NCI-H1417 (cell line): ENCODE data around the gene STK39.
"Not testable (repeated sequence)": the region's sequence is repeated elsewhere in the genome, so short reads cannot be mapped to it uniquely, and the experiment has no call there.

Source experiments
- DNase-seq, 3 experiments: peaks; one replicate each; lab custom pipeline; 2025; lab: John Stamatoyannopoulos, UW

The STK39 gene

DNA sequence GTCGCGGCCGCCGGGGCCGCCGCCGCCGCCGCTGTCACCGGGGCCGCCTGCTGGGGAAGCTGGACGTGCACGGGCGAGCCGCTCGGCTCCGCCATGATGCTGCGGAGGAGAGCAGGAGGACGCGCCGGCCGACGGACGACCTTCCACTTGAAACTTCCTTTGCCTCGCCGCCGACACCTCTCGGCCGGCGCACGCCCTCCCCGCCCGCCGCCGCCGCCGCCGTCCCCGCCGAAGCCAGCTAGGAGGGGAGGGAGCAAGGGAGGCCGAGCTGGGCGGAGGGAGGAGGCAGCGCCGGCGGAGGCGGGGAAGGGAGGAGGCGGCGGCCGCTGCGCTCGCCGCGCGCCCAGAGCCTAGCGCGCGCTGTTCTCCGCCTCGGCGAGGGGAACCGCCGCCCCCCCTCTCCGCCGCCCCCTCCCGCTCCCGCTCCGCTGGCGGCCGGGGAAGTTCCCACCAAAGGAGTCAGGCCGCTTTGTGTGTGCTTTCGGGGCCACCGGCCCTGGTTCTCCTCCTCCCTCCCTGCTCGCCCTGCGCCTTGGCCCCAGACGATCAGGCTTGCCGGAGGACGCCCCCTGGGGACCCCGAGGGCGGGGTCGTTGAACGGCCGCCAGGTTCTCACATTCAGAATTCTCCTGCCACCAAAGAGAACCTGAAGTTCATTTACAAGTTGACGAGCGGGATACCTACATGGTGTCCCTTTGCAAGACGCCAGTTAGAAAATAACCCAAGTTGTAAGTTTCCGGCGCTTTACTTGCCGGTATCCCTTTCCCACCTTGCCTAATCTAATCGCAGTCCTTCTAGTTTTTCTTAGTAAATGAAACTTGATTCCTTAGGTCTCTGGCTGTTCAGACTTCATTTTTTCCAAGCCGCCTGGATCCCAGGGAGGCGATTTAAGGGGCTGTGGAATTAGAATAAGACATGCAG lies at the start of gene STK39:
Gene STK39 (minus strand): TSS at position 255 of the 921 bp plus-strand sequence. CDS start 160 bp downstream, at position 95.
- peak; percentile 63 to 73 (median 65) for DNase-seq

DNA sequence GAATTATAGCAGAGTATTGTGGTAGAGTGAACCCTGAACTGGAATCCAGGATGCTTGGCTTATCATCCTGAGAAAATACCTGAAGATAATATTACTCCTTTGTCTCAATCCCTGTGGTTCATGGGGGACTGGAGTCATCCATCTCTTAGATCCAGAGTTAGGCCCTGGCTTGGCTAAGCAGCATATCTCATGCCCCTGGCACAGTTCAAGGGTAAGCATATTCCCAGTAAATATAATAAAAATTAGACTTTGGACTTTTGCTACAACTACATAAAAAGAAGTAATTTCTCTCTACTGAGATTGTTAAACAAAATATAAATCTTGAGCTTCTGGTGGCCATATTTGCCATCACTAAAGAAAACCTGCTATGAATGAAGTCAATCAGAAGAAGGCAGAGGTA lies 47.7 kb upstream of the STK39 start:
- no peak for DNase-seq

DNA sequence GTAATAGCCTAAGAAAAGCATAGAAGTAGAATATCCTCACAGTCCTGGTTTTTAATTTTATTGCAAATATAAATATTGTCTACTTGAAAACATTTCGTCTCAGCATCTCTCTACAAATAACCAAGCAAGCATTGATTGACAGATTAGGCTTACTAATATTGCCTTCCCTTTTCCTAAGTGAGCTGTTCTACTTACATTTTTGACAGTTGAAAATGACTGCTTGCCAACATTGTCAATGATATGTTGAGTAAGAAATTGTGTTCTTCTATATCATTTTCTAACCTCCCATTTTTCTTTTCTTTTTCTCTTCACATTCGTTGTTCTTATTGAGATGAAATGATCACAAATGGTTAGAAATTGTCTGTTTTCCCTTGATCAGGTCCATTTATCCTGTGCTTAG lies 47.0 kb upstream of the STK39 start:
- no peak for DNase-seq

DNA sequence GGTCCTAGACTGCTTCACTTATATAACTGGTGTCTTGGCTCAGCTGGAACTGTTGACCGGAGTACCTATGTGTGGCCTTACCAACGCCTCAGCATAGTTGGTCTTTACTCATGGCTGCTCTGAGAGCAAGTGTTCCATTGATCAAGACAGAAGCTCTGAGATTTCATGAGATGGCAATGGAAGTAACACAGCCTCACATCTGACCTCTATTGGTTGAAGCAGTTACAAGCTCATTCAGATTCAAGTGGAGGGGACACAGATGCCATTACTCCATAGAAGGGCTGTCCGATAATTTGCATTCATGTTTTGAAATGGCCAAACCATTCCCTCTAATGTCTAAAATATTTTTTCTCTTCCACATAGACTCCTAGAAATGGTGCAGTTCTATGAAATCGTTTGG lies 46.4 kb upstream of the STK39 start:
- no peak for DNase-seq

DNA sequence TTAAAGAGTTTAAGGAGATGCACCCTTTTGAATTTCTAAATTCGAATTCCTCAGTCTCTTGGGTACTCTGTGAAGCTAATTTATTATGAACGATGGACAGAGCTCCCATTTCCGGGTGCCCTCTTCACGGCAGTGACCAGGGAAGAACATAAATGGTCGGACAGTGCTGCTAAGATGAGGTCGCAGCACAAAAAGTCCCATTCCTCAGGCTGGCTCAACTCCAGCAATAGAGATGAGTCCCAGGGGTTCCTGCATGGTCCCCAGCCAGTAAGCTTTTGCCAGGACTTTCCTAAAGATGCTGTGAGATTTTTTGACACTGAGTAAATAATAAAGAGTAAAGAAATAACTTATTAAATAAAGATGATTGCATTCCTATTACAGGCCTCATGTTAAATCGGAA lies 43.0 kb upstream of the STK39 start:
- no peak for DNase-seq

DNA sequence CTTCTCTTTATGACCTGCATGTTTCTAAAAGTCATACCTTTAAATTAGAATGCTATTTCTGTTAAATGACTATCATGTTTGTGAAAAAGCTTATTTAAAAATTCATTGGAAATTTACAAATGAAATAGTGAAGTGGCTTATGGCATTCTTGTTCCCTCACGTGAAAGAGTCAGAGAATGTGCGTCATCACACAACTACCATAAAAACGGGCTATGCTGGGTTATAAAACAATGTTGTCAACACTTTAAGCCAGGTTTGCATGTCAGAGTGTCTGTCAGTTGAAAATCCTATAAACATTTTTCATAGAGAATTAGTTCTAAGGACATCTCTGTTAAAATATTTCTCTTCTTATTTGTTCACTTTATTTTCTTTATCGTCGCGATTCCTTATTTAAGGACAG lies 42.5 kb upstream of the STK39 start:
- no peak for DNase-seq

DNA sequence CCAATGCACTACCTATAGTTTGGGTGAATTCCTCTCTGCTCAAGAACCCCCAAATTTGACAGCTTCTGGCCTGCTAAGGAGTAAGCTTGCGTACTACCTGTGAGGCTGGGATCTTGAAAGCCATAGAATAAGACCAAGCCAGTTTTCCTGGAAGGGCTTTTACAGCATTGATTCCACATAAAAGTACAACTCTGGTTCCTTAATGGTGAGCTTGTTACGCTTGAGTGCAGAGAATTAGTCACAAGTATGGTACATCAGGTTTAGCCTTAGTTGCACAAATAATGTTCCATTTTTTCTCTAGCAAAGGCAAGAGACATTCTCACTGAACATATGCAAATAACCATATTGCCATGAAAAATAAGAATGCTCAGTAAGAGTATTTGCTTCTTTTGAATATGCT lies 39.1 kb upstream of the STK39 start:
- no peak for DNase-seq

DNA sequence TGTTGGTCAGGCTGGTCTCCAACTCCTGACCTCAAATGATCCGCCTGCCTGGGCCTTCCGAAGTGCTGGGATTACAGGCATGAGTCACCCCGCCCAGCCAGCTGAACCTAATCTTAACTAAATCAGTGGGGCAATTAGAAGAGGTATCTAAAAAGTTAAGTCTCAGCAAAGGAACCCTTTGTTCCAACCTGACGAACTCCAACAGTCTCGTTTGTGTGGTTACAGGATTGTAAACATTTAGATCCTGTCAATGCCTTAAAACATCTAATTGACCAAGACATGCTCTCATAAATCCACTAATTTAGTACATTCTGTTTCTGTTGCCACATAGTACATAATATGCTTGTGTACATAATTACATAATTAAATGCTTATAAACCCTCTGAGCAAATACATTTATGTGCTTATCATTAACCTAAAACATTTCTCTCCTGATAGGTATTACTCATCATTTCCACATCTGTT lies 31.1 kb upstream of the STK39 start:
- DNase-seq: peak in 1 of 3 experiments; percentile 13

DNA sequence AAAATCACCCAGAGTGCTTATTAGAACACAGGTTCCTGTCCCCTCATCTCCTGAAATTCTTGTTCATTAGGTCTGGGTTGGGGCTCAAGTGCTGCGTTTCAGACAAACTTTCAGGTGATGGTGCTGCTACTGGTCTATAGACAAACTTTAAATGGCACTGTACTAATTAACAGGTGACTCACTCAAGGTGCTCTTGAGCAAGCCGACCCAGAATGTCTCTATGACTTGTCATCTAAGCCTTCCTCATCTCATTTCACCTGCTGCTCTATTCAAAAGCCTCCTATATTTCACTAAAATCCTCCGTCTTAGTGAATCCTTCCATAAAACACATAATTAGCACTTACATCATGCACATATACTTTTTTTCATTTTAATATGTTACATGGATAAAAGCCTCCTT lies 29.9 kb upstream of the STK39 start:
- no peak for DNase-seq

DNA sequence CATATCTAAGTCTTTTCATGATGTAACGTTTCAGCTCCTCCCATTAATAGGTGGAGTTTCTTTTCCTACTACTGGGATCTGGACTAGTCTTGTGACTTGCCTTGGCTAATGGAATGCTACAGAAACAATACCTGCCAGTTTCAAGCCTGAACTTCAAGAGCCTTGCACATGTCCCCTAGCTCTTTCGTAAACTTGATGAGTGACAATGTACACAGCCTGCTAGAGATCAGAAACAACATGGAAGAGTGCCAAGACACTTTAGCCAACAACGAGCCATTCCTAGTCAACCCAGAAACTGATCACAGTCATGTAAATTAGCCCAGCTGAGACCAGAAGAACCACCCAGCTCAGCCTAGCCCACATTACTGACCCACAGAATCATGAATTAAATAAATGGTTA lies 24.8 kb upstream of the STK39 start:
- DNase-seq: peak in 1 of 3 experiments; percentile 0

DNA sequence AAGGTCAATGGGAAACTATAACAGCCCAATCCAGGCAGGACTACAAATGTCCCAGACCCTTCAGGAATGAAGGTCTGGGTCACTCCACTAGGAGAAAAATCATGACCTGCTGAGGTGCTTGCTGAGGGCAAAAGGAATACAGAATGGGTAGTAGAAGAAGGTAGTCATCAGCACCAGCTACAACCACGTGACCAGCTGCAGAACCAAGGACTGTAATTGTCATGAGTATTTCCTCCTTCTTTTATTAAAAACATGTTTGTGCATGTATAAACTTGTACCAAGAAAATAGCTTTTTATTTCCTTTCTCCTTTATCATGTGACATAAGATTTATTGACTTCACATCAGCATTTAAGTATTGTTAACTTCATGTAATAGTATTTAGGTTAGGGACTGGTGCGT lies 15.5 kb upstream of the STK39 start:
- DNase-seq: not testable (repeated sequence)

DNA sequence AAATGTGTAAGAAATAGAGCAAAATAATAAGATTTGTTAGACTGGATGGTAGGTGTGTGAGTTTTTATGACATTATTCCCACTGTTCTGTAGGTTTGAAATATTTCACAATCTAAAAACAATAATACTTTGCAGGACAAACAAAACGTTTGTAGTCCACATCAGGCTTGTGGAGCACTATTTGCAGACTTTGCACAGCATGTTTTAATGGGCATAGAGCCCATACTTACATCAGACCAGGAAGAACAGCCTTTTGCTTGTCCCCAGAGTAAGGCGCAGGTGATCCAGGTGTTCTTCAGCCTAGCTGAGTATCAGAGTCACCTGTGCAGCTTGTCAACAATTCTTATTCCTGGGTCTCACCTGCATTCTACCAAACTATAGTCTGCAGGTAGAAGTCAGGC lies 9.1 kb upstream of the STK39 start:
- DNase-seq: no peak

DNA sequence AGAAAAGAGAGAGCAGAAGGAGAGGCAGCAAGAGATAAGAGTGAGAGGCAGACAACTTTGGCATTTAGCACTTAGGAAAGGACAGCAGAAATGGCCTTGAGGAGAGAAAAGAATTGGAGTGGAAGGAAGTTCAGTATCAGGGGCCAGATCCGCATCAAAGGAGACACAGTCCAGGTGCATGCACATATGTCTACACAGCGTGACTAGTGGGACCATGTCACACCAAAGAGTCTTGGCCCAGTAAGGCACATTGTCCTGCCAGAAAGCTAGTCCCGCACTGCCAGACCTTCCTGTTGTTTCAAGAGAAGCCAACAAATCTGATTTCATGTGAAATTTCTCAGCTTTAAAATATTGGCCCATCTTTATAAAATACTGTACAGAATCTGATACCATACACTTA lies 8.5 kb upstream of the STK39 start:
- no peak for DNase-seq

DNA sequence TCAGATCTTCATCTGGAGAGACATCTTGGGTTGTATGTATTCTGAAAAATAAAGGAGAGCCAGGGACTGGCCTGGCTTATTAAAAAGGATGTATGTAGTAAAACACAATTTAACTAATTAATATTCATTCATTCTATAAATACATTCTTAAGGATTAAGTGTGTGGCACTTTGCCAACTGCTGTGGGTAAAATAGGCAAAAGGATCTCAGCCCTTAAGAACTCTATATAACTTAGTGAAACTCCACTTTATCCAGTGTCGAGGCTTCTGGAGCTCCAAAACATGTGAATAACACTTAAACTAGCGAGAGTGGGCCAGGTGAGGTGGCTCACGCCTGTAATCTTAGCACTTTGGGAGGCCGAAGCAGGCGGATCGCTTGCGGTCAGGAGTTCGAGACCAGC lies 7.7 kb upstream of the STK39 start:
- DNase-seq: no peak

DNA sequence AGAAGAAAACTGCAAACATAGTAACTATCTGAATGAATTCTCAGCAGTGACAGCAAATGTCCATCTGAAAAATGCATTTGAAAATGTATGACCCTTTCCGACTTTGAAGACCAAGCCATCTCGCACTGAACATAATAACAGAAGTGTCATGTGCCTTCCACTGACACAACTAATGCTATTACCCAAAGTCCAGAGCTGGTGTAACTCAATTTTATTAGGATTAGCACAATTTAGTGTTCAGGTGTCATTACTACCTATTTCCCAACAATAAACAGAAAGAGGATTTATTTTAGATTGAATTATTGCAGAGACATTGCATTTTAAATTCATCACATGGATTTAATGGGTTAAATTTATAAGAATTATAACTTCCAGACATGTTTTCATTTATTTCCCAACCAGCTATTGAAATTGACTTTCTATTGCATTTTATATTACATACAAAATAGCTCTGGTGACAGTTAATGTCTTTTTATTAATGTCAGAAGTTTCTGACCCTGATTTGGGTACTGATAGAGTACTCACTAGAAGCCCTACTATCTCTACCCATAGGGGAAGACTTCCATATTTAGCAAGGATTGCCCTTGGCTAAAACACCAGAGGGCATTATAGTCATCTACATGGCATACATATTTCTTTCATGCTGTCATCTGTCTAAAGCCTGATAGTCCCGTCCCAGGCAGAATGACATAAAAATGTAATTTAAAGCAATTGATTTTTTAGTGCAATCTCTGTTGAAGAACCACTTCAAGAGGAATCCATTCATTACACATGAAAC lies 7.0 kb upstream of the STK39 start:
- DNase-seq: peak in 1 of 3 experiments; percentile 0

DNA sequence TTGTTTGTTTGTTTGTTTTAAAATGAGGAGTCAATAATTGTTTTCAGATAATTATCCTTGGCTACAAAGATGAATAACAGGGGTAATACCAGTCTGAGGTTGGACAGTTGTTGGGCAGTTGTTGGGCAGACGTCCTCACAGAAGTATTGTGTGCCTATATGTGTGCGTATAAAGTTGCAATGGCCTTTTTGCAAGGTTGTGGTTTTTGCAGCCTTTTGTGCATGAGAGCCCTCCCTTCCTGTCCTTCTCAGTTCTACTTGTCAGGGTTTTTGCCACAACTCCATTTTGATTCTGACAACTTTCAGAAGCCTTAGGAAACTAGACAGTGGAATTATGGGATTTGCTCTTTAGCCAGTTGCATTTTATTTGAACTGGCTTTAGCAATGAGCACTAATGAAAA lies 6.0 kb upstream of the STK39 start:
- DNase-seq: no peak

DNA sequence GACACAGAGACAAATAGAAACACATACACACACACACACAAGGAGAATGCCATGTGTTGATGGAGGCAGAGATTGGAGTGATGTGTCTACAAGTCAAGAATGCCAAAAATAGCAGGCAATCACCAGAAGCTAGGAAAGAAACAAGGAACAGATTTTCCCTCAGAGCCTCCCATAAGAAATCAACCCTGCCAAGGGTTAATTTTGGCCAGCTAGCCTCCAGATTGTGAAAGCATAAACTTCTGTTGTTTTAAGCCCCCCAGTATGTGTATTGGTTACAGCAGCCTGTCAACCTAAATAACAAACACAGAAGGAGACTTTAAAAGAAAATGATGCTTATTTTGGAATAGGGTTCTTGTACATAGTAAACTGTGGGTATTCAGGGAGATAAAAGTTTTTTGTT lies 5.6 kb upstream of the STK39 start:
- no peak for DNase-seq

DNA sequence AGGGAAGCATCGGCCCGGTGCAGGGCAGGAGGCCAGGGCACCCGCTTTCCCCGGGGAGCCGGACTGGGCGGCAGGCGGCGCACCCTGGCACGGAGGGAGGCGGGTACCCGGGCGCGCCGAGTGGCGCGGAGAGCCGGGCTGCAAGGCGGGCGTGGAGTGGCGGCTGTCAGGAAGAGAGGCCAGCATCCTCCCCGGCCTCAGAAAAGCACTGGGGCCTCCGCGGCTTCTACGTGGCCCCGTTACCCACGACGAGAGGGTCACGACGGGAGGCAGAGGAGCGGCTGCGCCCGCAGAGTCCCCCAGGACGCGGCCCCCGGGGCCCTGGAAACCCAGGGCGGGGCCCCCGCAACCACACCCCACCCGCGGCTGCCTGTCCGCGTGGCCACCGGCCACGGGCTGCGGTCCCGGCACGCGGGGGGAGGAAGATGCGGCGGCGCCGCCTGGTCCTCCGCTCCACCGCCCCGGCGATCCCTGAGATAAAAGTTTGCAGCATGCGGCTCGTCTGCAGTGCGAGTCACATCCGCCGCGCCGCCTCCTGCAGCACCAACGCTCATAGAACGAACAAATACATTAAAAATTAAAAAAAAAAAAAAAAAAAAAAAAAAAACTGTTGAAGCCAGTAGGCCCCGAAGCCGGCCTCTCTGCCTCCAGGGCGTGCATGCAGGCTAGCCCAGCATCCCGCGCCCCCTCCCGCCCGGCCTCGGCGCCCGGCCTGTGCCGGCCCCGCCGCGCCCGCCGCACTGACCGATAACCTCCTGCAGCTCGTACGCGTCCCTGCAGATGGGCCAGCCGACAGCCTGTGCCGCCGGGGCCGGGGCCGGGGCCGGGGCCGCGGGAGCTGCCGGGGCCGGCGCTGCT lies 683 bp downstream of the STK39 start:
- peak; percentile 37 to 49 (median 42) for DNase-seq

DNA sequence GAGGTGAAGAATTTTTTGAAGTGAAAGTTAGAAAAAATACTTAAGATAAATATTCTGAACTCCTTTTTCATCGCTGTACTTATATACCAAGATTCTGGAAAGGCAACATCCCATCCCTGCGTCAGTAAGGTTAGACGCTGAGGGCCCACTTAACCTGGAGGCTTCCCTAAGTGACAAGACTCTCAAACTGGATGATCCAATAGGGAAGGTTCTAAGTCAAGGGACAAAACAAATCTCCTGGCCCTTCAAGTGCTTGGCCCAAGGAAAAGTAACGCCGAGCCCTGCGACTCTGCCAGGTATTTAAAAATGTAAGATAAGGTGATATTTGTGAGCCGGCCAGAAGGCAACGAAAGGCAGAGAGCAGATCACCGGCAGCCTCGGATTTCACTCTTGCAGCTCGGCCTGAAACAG lies 1.3 kb downstream of the STK39 start:
- peak in 1 of 3 experiments; percentile 11 for DNase-seq

DNA sequence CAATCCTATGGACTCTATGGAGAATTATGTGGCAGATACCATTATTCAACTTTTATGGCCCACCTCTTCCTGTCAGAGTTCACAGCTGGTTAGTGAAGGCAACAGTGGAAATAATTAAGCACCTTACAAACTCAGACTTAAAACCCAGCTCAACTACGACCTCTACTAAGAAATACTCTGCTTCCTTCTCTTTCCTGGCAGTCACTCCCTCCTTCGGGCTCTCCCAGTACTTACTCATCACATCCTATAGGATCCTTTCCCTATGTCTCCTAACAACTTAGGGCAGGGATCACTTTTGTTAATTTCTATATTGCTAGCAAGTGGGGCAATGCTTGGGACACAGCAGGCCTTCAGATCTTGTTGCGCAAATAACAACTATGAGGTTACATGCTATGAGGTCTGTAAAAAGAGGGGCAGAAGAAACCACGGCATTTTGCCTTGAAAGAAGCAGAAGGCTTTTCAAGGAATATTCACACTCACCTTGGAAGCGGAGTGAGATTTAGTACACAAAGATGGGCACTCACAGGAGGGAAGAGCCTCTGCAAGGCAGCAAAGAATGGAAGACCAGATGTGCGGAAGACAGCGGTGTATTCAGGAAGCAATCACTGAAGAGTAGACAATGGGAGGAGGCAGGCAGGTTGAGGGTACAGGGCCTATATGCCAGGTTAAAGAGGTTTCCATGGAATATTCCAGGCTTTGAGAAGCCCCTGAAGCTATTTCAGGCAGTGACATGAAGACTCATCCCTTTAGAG lies 2.1 kb downstream of the STK39 start:
- DNase-seq: peak in 1 of 3 experiments; percentile 0

DNA sequence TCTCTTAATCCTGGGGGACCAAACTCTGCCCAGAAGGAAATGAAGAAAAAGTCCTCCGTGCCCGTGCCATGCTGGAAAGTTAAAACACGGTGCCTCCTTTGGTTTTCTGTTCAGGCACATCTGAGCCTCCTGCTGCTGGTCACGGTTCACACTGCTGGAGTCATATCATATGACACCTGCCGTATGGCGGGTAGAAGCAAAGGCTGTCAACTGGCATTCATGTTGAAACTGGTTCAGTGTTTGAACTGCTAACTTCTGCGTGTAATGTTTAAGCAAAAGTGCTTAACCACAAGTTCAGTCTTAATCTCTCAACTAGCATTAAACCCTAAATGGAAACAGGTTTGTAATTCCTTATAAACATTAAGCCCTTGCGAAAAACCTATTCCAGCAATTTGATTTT lies 3.1 kb downstream of the STK39 start:
- DNase-seq: peak; percentile 16 to 69 (median 53)
